Umbilical cord (tissue), 1 donor: Measurements from ENCODE around the gene TOR4A. TPM values are rescaled to one million over a fixed set of nuclear protein-coding genes. Genes with fewer than 3 reads are reported as not detected.

Source experiments
- total RNA-seq: library from RNA; depleted of rRNA; stranded (reverse); fragments of >200 nt; gene quantifications from one replicate; pipeline ENCODE4 v1.2.3, GENCODE V29; 2014; ENCODE audit warnings: low replicate concordance; ENCODE audit not compliant: insufficient read depth

The TOR4A gene
- total RNA-seq, 1 donor from 2014 or later, result 4.3 TPM

Other genes starting within 250 kb of the TOR4A start
- 20.2 TPM for gene ABCA2, start 249.5 kb upstream of the TOR4A start, total RNA-seq
- gene FUT7, start 245.6 kb upstream of the TOR4A start, total RNA-seq, result 0.96 TPM
- gene NPDC1, start 231.5 kb upstream of the TOR4A start, total RNA-seq, result 6.5 TPM
- gene ENTPD2, start 223.7 kb upstream of the TOR4A start, total RNA-seq, result not detected
- 2.6 TPM for gene SAPCD2, start 207.2 kb upstream of the TOR4A start, total RNA-seq
- 8.2 TPM for gene UAP1L1, start 200.2 kb upstream of the TOR4A start, total RNA-seq
- gene MAN1B1, start 190.7 kb upstream of the TOR4A start, total RNA-seq, result 41.4 TPM
- 67.9 TPM for gene DPP7, start 163.0 kb upstream of the TOR4A start, total RNA-seq
- gene GRIN1, start 138.6 kb upstream of the TOR4A start, total RNA-seq, result 5.1 TPM
- not detected for gene LRRC26, start 107.7 kb upstream of the TOR4A start, total RNA-seq
- not detected for gene TMEM210, start 105.7 kb upstream of the TOR4A start, total RNA-seq
- 18.3 TPM for gene ANAPC2, start 89.2 kb upstream of the TOR4A start, total RNA-seq
- 30.8 TPM for gene SSNA1, start 89.0 kb upstream of the TOR4A start, total RNA-seq
- 2.2 TPM for gene TPRN, start 77.0 kb upstream of the TOR4A start, total RNA-seq
- gene TMEM203, start 72.1 kb upstream of the TOR4A start, total RNA-seq, result 33.0 TPM
- gene NDOR1, start 72.0 kb upstream of the TOR4A start, total RNA-seq, result 0.72 TPM
- gene RNF208, start 55.5 kb upstream of the TOR4A start, total RNA-seq, result not detected
- gene CYSRT1, start 52.6 kb upstream of the TOR4A start, total RNA-seq, result 0.96 TPM
- gene RNF224, start 50.2 kb upstream of the TOR4A start, total RNA-seq, result not detected
- gene SLC34A3, start 46.8 kb upstream of the TOR4A start, total RNA-seq, result not detected
- gene TUBB4B, start 36.4 kb upstream of the TOR4A start, total RNA-seq, result 48.9 TPM
- 1.9 TPM for gene STPG3, start 26.4 kb upstream of the TOR4A start, total RNA-seq
- 18.8 TPM for gene NELFB, start 22.4 kb upstream of the TOR4A start, total RNA-seq
- gene NRARP, start 24.5 kb downstream of the TOR4A start, total RNA-seq, result 1.9 TPM
- gene EXD3, start 145.4 kb downstream of the TOR4A start, total RNA-seq, result 12.0 TPM
- not detected for gene NOXA1, start 145.7 kb downstream of the TOR4A start, total RNA-seq
- gene ENTPD8, start 163.6 kb downstream of the TOR4A start, total RNA-seq, result not detected
- 8.7 TPM for gene NSMF, start 181.6 kb downstream of the TOR4A start, total RNA-seq